Peyer's patch (tissue), 4 donors: Measurements from ENCODE around the gene CCNDBP1.
"Not testable (repeated sequence)": the region's sequence is repeated elsewhere in the genome, so short reads cannot be mapped to it uniquely, and the experiment has no call there.

Experiments
- POLR2A ChIP-seq, 2 donors: fragments of 450-650 bp; IDR thresholded peaks; one replicate each; pipeline ENCODE4 v1.5.1; 2017; ENCODE audit warnings: antibody characterized with exemption in 2 of 2, mild to moderate bottlenecking in 2 of 2, moderate library complexity in 2 of 2
- TF ChIP-seq, protein P1 (sequence below), 6 experiments: fragments of 450-650 bp in 4 of 6; fragments of 200-600 bp in 2 of 6; sonication (generic) in 1 of 6; IDR thresholded peaks; one replicate each; pipeline ENCODE4 v1.5.1; 2017 to 2019; ENCODE audit warnings: antibody characterized with exemption in 6 of 6, mild to moderate bottlenecking in 3 of 6, moderate library complexity in 1 of 6

DNA sequence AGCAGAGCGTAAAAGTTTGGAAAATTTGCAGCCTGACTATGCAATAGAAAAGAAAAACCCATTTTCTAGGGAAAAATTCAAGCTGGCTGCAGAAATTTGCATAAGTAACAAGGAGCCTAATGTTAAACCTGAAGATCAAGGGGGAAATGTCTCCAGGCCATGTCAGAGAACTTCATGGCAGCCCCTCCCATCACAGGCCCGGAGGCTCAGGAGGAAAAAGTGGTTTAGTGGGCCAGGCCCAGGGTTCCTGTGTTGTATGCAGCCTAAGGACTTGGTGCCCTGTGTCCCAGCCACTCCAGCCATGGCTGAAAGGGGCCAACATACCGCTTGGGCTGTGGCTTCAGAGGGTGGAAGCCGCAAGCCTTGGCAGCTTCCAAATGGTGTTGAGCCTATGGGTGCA is 13.4 kb downstream of the CCNDBP1 start:
- TF ChIP-seq, protein P1, sequence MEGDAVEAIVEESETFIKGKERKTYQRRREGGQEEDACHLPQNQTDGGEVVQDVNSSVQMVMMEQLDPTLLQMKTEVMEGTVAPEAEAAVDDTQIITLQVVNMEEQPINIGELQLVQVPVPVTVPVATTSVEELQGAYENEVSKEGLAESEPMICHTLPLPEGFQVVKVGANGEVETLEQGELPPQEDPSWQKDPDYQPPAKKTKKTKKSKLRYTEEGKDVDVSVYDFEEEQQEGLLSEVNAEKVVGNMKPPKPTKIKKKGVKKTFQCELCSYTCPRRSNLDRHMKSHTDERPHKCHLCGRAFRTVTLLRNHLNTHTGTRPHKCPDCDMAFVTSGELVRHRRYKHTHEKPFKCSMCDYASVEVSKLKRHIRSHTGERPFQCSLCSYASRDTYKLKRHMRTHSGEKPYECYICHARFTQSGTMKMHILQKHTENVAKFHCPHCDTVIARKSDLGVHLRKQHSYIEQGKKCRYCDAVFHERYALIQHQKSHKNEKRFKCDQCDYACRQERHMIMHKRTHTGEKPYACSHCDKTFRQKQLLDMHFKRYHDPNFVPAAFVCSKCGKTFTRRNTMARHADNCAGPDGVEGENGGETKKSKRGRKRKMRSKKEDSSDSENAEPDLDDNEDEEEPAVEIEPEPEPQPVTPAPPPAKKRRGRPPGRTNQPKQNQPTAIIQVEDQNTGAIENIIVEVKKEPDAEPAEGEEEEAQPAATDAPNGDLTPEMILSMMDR (IDR thresholded peaks at IDR 0.05), result not testable (repeated sequence)
- TF ChIP-seq POLR2A (IDR thresholded peaks at IDR 0.05), result not testable (repeated sequence)
